ENCODE data around the gene MYO5C. TPM values are rescaled to one million over a fixed set of nuclear protein-coding genes. Genes with fewer than 3 reads are reported as not detected.

The MYO5C gene
- total and polyA plus RNA-seq, 2 of the 4 experiments (the other 2 are of a cell fraction) = under 0.01 to 0.03 TPM

- TF ChIP-seq USF2 (IDR thresholded peaks at IDR 0.05; ENCODE audit: low read depth, low read length) (no peak), MXI1 (IDR thresholded peaks at IDR 0.05; ENCODE audit: borderline replicate concordance, low read depth, low read length) (no peak), CHD1 (IDR thresholded peaks at IDR 0.05; ENCODE audit: low read depth, low read length) (no peak)
Observed at GRCh38 chr15:52243286-52243685, 52.3 kb downstream of the MYO5C start (continued).

GRCh38 chr15:52241489-52241888 is 54.1 kb downstream of the MYO5C start:
- intact Hi-C loops (cut with micrococcal nuclease) = no loop called here
- no CpG with 5 or more reads among the region's 4 CpGs for WGBS, 2 experiments (ENCODE audit: extremely low coverage in 2 of 2, insufficient read length in 1 of 2)
- H4K5ac ChIP-seq (ENCODE audit: low read depth, low read length) = no peak overlapping the region

More at GRCh38 chr15:52241489-52241888, 54.1 kb downstream of the MYO5C start:
- Histone ChIP-seq H2BK120ac (ENCODE audit: low read depth, low read length) (no peak overlapping the region), H2BK15ac (ENCODE audit: low read depth, low read length) (no peak overlapping the region), H3K27me3 (ENCODE audit: control insufficient read depth, insufficient read depth, low read length) (no peaks in the 10 kb centered on the region; the same call in 1 of the 2 replicates), H3K4me3 (ENCODE audit: insufficient read depth, low read depth, low read length) (no peak overlapping the region), H3K9me3 (ENCODE audit: control insufficient read depth, insufficient read depth, low read length) (no peaks in the 10 kb centered on the region), H3K4ac (ENCODE audit: low read depth, low read length) (no peak overlapping the region), H3K4me2 (ENCODE audit: low read depth, low read length) (no peak overlapping the region), H2BK5ac (ENCODE audit: low read depth, low read length, poor library complexity, severe bottlenecking) (no peak overlapping the region), H3K79me1 (ENCODE audit: low read depth in 1 of 2, low read length in 2 of 2) (no peaks in the 10 kb centered on the region), H4K20me1 (ENCODE audit: insufficient read depth, low read length) (no peaks in the 10 kb centered on the region), H3K23ac (ENCODE audit: low read depth, low read length) (no peak overlapping the region), H2AK9ac (replicated peaks; ENCODE audit: low read depth, low read length, poor library complexity) (no peak overlapping the region), H2AFZ (replicated peaks; ENCODE audit: low read length, poor library complexity) (no peak overlapping the region), H3K9ac (ENCODE audit: low read depth, low read length) (no peak overlapping the region), H3K36me3 (ENCODE audit: control insufficient read depth, insufficient read depth, low read length) (no peaks in the 10 kb centered on the region), H2BK20ac (ENCODE audit: low read depth, low read length) (no peak overlapping the region), H3K9me1 (ENCODE audit: insufficient read depth, low read length) (no peaks in the 10 kb centered on the region), H3K14ac (replicated peaks; ENCODE audit: low read depth, low read length) (no peak overlapping the region), H3K18ac (ENCODE audit: low read depth, low read length) (no peak overlapping the region), H3K4me1 (ENCODE audit: control insufficient read depth, insufficient read depth, low read length) (0 out of 2 replicates have a peak, but pooled peaks cover 3% of the 10 kb centered on the region), H2AK5ac (ENCODE audit: low read depth, low read length) (no peak overlapping the region), H3K56ac (ENCODE audit: extremely low read depth, insufficient read depth, low read length) (no peak overlapping the region), H4K8ac (ENCODE audit: low read depth in 2 of 2, low read length in 2 of 2) (no peak overlapping the region), H3K27ac (ENCODE audit: insufficient read depth, low read length) (no peak overlapping the region), H4K91ac (ENCODE audit: insufficient read depth, low read depth, low read length) (no peak overlapping the region)
- ChIA-PET POLR2A (ENCODE audit: unreplicated experiment) (no interaction called here), CTCF (interaction anchor here (1.0 kb wide), 1 partner anchor 10 kb away, joined by 3 read pairs; no protein-coding TSS in a partner anchor)
- TF ChIP-seq BHLHE40 (IDR thresholded peaks at IDR 0.05; ENCODE audit: low read depth, low read length) (no peak), CEBPB (IDR thresholded peaks at IDR 0.05; ENCODE audit: low read depth, low read length) (no peak), MAFK (IDR thresholded peaks at IDR 0.05; ENCODE audit: low read depth, low read length) (no peak), RCOR1 (IDR thresholded peaks at IDR 0.05; ENCODE audit: insufficient replicate concordance, low read length) (no peak), SMC3 (IDR thresholded peaks at IDR 0.05; ENCODE audit: low read depth, low read length) (no peak), CTCF (conservative IDR thresholded peaks at IDR 0.05; ENCODE audit: low read depth, low read length) (no peak), RAD21 (IDR thresholded peaks at IDR 0.05; ENCODE audit: low read length) (no peak), POLR2A (IDR thresholded peaks at IDR 0.05; ENCODE audit: low read depth, low read length) (no peak), NFE2L2 (IDR thresholded peaks at IDR 0.05; ENCODE audit: low read depth, low read length) (no peak)
- no TSS peak for BruUV-seq (replicated peaks)
- no peak for ATAC-seq (ENCODE audit: low read depth)
- in situ Hi-C loops (cut with MboI; ENCODE audit: low sequenced_read_pairs) (no loop called here), dilution Hi-C loops (cut with HindIII; ENCODE audit: low sequenced_read_pairs, unreplicated experiment) (no loop called here)
- DNase-seq = no peak
